GM18505 (cell line): Measurements from ENCODE around the gene IRAK1.
A peak's percentile ranks its signal among the peaks of the same experiment; 100 is the strongest.

Experiments
- ATAC-seq: cut with Tn5 transposase; IDR thresholded peaks from one replicate; pipeline ENCODE4 v1.9.1; 2021; ENCODE audit not compliant: unreplicated experiment
- POLR2A ChIP-seq: IDR thresholded peaks from 4 replicates; pipeline ENCODE4 v1.6.1; 2011; ENCODE audit warnings: borderline replicate concordance; ENCODE audit not compliant: insufficient read depth, insufficient read length; ENCODE audit errors: extremely low read depth

Gene IRAK1

DNA sequence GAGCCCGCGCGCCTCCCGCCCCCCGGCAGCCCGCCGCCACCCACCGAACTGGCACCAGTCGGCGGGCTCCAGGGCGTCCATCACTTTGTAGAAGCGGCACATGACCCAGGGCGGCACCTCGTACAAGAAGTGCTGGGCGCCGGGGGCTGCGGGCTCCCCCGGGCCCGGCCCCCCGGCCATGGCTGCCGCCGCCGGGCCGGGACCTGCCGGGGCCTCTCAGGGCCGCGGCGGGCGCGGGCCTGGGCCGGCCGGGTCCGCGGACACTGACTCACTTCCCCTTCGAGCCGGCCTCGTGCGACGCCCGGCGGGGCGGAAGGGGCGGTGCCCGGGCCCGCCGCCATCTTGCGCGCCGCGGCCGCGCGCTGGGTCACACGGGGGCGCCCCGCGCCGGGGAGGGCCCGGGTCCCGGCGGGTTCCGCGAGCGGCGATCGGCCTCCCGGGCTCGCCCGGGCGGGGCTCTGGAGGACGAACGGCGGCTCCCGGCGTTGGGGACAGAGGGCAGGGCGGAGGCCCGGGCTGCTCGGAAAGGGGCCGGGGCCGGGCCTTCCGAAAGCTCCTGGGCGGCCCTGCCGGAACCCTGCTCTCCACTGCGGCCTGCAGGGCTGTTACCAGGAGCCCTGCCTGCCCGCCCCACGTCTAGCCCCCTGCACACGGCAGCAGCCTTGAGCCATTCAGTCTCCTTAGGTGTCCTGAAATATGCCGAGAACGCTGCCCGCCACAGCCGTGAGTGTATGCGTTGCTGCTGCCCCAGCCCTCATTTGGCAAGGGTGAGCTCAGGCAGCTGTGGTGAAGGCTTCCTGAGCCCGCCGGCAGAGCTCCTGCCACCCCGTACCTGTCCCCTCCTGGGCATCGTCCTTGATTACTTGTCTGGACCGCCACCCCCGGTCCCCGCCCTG is at the start of gene IRAK1:
TSS of gene IRAK1 (minus strand) at position 270 of the 896 bp plus-strand sequence. CDS start at position 180, 90 bp downstream.
- peak; percentile 60 for ATAC-seq
- peak; percentile 67 for TF ChIP-seq POLR2A

DNA sequence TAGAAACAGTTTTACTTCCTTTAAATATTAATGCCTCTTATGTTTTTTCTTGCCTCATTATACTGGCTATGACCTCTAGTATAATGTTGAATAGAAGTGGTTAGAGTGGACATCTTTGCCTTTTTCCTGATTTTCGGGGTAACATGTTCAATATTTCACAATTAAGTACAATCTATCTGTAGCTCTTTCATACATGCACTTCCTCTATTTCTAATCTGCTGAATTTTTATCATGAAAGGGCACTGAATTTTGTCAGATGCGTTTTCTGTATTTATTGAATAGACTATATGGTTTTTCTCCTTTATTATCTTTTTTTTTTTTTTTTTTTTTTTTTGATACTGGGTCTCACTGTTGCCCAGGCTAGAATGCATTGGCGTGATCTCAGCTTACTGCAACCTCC is 48.9 kb upstream of the IRAK1 start:
- no peak for ATAC-seq

GRCh38 chrX:154064637-154065435 is 45.1 kb upstream of the IRAK1 start:
- no peak for TF ChIP-seq POLR2A
- no peak for ATAC-seq

More for the DNA sequence above, 48.9 kb upstream of the IRAK1 start:
- no peak for TF ChIP-seq POLR2A

DNA sequence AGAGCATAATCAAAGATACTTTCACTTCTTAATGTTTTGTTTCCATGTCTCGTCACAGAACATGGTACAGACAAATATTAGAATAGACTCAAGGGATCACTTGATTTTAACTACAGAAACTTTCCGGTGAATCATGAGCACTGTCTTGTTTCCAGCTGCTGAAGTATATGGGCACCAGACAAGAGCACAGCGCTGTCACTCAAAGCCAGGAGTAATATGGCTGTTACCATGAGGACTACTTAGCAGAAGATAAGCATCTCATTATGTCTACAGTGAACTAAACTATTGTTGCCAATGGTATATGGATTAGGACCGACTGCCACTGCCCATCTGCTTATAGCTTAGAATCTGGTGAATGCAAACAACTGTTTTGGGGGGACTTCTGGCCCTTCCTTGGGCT is 43.5 kb upstream of the IRAK1 start:
- no peak for ATAC-seq
- TF ChIP-seq POLR2A = no peak

GRCh38 chrX:154061801-154062200 is 42.1 kb upstream of the IRAK1 start:
- no peak for TF ChIP-seq POLR2A
- no peak for ATAC-seq

DNA sequence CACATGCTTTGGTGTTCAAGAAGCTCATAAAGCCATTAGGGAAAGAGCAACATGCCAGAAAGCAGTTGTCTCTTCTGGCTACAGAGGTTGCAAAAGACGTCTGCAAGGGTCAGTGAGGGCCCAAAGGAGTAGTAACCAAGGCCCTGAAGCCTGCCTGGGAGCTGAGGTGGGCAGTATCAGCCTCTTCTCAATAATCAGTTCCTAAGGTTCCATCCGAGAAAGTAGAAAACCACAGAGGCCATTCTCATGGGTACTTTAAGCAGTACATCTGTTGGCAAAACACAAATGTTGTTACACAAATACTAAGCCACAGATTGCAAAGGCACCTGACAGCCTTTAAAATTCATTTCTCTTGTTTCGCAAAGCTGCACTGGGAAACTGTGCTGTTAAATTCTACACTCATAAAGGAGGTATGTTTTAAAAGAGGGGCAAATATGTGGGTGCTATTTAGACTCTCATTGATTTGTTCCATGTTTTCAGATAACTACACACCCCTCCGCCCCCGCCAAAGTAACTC is 40.1 kb upstream of the IRAK1 start:
- no peak for TF ChIP-seq POLR2A
- no peak for ATAC-seq

DNA sequence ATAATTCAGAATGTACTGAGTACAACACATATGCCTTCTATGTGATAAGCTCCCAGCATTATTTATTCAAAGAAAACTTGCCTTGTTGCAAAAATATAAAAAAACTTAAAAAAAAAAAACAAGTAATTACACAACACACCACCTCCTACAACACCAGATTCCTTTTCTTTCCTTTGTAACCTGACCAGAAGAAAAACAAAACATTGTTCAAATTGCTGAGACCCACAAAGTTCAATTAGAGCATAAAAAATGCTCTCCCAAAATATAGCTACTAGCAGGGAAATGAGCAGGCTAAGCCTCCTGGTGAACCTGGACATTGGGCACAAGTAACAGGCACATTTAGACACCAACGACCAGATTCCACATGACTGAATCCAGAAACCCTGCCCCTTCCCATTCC is 39.5 kb upstream of the IRAK1 start:
- TF ChIP-seq POLR2A = no peak
- no peak for ATAC-seq

GRCh38 chrX:154058214-154058997 is 38.7 kb upstream of the IRAK1 start:
- no peak for TF ChIP-seq POLR2A
- no peak for ATAC-seq

- ATAC-seq = no peak
- TF ChIP-seq POLR2A = no peak
These were observed 38.1 kb upstream of the IRAK1 start for GRCh38 chrX:154057791-154058190.

DNA sequence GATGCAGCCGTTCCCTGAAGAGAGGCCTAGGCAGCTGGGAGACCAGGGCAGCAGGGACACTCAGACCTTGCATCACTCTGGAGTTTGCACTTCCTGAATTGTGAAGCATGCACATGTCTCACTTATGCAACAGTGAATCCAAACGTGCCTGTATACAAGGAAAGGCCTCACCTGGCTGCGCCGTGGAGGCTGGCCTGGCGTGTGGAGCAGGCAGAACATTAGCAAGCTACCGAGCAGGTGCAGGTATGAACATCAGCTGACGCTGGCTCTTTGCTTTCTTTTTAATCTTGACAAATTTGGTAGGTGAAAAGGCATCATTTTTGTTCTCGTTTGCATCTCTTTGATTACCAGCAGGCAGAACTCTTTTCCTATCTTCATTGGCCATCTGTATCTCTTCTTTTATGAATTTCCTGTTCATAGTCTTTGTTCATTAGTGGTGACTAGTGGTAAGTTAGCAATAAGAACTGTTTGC is 37.1 kb upstream of the IRAK1 start:
- ATAC-seq = no peak
- no peak for TF ChIP-seq POLR2A

DNA sequence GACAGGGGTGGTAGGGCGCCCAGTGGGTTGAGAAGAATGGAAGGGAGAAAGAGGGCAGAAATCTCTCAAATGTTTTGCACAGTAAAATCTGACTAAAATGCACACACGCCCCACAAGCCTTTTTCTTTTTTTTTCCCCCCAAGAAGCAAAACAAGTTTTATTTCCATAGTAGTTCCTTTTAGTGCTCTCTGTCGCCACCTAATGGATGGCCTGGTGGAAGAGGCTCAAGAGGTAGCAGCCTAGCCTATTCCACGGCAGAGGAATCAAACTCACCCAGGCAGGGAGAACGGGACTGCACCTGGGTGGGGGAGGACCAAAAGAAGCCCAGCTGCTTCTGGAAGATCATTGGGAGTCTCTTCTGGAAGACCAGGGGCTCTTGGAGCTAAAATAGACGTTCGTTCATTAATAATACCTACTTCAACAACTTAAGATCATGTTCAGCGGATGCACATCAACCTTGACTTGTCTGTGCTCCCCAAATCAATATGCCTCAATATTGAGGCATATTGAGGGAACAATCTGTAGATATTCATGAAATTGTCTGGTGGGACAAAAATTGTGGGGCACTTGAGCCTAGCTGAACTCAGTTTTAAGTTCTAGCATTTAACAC is 31.6 kb upstream of the IRAK1 start:
- TF ChIP-seq POLR2A = no peak
- no peak for ATAC-seq

GRCh38 chrX:154050113-154050495 is 30.4 kb upstream of the IRAK1 start:
- ATAC-seq = no peak
- no peak for TF ChIP-seq POLR2A
